ENCODE measurements around the gene TAF1A. TPM values are rescaled to one million over a fixed set of nuclear protein-coding genes. Genes with fewer than 3 reads are reported as not detected.

The TAF1A gene
- total RNA-seq, 6 experiments from 2014 or later, result 5.3 to 7.1 (median 5.9) TPM

GRCh38 chr1:222582099-222582774, 7.5 kb downstream of the TAF1A start:
- Mint-ChIP-seq H3K27ac (peak overlapping the region; percentile 17; the same call in 1 of the 2 replicates), H3K27me3 (ENCODE audit: insufficient read depth) (no peaks in the 10 kb centered on the region), H3K4me1 (ENCODE audit: low read depth) (peaks cover 26% of the 10 kb centered on the region), H3K36me3 (ENCODE audit: low read depth) (peaks cover 19% of the 10 kb centered on the region), H3K4me3 (no peak overlapping the region), H3K9me3 (no peaks in the 10 kb centered on the region)
- peak; percentile 13 for DNase-seq
- no peak for TF ChIP-seq CTCF (IDR thresholded peaks at IDR 0.05)

- Mint-ChIP-seq H3K4me1 (ENCODE audit: low read depth) (peaks cover 23% of the 10 kb centered on the region), H3K9me3 (no peaks in the 10 kb centered on the region), H3K4me3 (no peak overlapping the region), H3K27ac (no peak overlapping the region), H3K36me3 (ENCODE audit: low read depth) (peaks cover 24% of the 10 kb centered on the region), H3K27me3 (ENCODE audit: insufficient read depth) (no peaks in the 10 kb centered on the region)
- DNase-seq, result no peak
- TF ChIP-seq CTCF (IDR thresholded peaks at IDR 0.05), result no peak
These were observed 10.4 kb downstream of the TAF1A start for GRCh38 chr1:222579316-222579715.

GRCh38 chr1:222570837-222571236, 18.9 kb downstream of the TAF1A start:
- DNase-seq, result no peak
- no peak overlapping the region for H3K27ac Mint-ChIP-seq
- no peaks in the 10 kb centered on the region for H3K27me3 Mint-ChIP-seq (ENCODE audit: insufficient read depth)
- no peak for TF ChIP-seq CTCF (IDR thresholded peaks at IDR 0.05)
- H3K4me3 Mint-ChIP-seq, result no peak overlapping the region
- H3K36me3 Mint-ChIP-seq (ENCODE audit: low read depth), result peaks cover 36% of the 10 kb centered on the region
- no peaks in the 10 kb centered on the region for H3K9me3 Mint-ChIP-seq
- H3K4me1 Mint-ChIP-seq (ENCODE audit: low read depth), result no peaks in the 10 kb centered on the region

- peak; percentile 45; the same call in 1 of the 2 replicates for TF ChIP-seq CTCF (IDR thresholded peaks at IDR 0.05)
- no peaks in the 10 kb centered on the region for H3K27me3 Mint-ChIP-seq (ENCODE audit: insufficient read depth)
- no peak overlapping the region for H3K27ac Mint-ChIP-seq
- DNase-seq, result no peak
- H3K4me1 Mint-ChIP-seq (ENCODE audit: low read depth), result peaks cover under 1% of the 10 kb centered on the region; the same call in 1 of the 2 replicates
- peaks cover 23% of the 10 kb centered on the region; the same call in 1 of the 2 replicates for H3K36me3 Mint-ChIP-seq (ENCODE audit: low read depth)
- H3K9me3 Mint-ChIP-seq, result no peaks in the 10 kb centered on the region
- H3K4me3 Mint-ChIP-seq, result no peak overlapping the region
These were observed 28.1 kb downstream of the TAF1A start for GRCh38 chr1:222561656-222562055.

- Mint-ChIP-seq H3K9me3 (no peaks in the 10 kb centered on the region), H3K36me3 (ENCODE audit: low read depth) (peaks cover 23% of the 10 kb centered on the region; the same call in 1 of the 2 replicates), H3K4me3 (no peak overlapping the region), H3K4me1 (ENCODE audit: low read depth) (peaks cover 10% of the 10 kb centered on the region), H3K27me3 (ENCODE audit: insufficient read depth) (no peaks in the 10 kb centered on the region; the same call in 1 of the 2 replicates), H3K27ac (no peak overlapping the region)
- TF ChIP-seq CTCF (IDR thresholded peaks at IDR 0.05), result no peak
- DNase-seq, result no peak
These were observed 32.2 kb downstream of the TAF1A start for GRCh38 chr1:222557574-222557973.

All from HFFc6 (cell line).